ENCODE data around the gene TMIGD1. TPM values are rescaled to one million over a fixed set of nuclear protein-coding genes. Genes with fewer than 3 reads are reported as not detected.
A peak's percentile ranks its signal among the peaks of the same experiment; 100 is the strongest.
"Not testable (repeated sequence)": the region's sequence is repeated elsewhere in the genome, so short reads cannot be mapped to it uniquely, and the experiment has no call there.

The TMIGD1 gene
- total and polyA plus RNA-seq, 5 donors from 2014 or later = not detected

DNA sequence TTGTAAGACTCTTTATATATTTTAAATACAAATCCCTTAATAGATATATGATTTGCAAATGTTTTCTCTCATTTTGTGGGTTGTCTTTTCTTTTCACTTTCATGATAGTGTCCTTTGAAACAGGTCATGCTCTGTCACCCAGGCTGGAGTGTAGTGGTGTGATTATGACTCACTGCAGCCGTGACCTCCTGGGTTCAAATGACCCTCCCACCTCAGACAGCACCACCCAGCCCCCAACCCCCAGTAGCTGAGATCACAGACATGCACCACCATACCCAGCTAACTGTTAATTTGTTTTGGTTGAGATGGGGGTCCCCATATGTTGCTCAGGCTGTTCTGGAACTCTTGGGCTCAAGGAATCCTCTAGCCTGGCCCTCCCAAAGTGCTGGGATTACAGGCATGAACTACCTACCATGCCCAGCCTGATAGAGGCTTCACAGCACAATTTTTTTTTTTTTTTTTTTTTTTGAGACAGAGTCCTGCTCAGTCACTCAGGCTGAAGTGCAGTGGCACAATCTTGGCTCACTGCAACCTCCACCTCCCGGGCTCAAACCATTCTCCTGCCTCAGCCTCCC, 18.5 kb upstream of the TMIGD1 start:
- no peak overlapping the region for H3K4me3 Mint-ChIP-seq
- Histone ChIP-seq H3K4me1 (ENCODE audit: control insufficient read depth, insufficient read depth, low read length, poor library complexity, severe bottlenecking) (no peaks in the 10 kb centered on the region), H3K36me3 (ENCODE audit: control insufficient read depth, insufficient read depth, low read length) (no peaks in the 10 kb centered on the region), H3K4me3 (ENCODE audit: low read depth, low read length) (no peak overlapping the region), H3K9me3 (ENCODE audit: control insufficient read depth in 2 of 2, low read length in 2 of 2) (no peaks in the 10 kb centered on the region), H3K27me3 (ENCODE audit: control insufficient read depth, insufficient read depth, low read length) (peaks cover 3% of the 10 kb centered on the region), H3K27ac (ENCODE audit: insufficient read depth, low read length, poor library complexity, severe bottlenecking) (no peak overlapping the region)
- H3K4me1 Mint-ChIP-seq = peaks cover 0 to 2% (median 0%) of the 10 kb centered on the region in 4 donors
- H3K9me3 Mint-ChIP-seq = peaks cover 0 to 3% (median 0%) of the 10 kb centered on the region in 7 donors
- H3K27ac Mint-ChIP-seq = no peak overlapping the region
- ATAC-seq (ENCODE audit: low read depth in 2 of 2) (no peak), DNase-seq (no peak)
- no peaks in the 10 kb centered on the region for H3K36me3 Mint-ChIP-seq
- H3K27me3 Mint-ChIP-seq = peaks cover 11% of the 10 kb centered on the region

DNA sequence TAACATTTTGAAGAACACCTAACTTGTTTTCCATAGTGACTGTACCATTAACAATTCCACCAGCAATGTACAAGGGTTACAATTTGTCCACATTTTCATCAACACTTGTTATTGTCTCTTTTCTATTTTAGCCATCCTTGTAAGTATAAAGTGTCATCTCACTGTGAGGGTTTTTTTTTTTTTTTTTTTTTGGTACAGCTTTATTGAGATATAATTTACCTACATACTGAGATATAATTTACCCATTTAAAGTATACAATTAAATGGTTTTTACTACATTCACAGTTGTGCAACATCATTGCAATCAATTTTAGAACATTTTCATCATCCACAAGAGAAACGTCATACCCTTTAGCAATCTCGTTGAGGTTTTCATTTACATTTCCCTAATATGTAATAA, 17.9 kb upstream of the TMIGD1 start:
- peaks cover 3% of the 10 kb centered on the region for H3K27me3 ChIP-seq (ENCODE audit: control insufficient read depth, insufficient read depth, low read length)
- ATAC-seq (ENCODE audit: low read depth in 2 of 2) = no peak
- H3K36me3 Mint-ChIP-seq = no peaks in the 10 kb centered on the region
- no peaks in the 10 kb centered on the region for H3K9me3 ChIP-seq (ENCODE audit: control insufficient read depth in 2 of 2, low read length in 2 of 2)
- peak overlapping the region in 1 of 4 donors; percentile 55 for H3K4me3 Mint-ChIP-seq
- H3K4me1 Mint-ChIP-seq = peaks cover 0 to 2% (median 0%) of the 10 kb centered on the region in 4 donors
- DNase-seq = no peak
- peaks cover 0 to 3% (median 0%) of the 10 kb centered on the region in 7 donors for H3K9me3 Mint-ChIP-seq
- H3K36me3 ChIP-seq (ENCODE audit: control insufficient read depth, insufficient read depth, low read length) = no peaks in the 10 kb centered on the region
- H3K27me3 Mint-ChIP-seq = peaks cover 11% of the 10 kb centered on the region
- H3K4me3 ChIP-seq (ENCODE audit: low read depth, low read length) = no peak overlapping the region
- H3K27ac ChIP-seq (ENCODE audit: insufficient read depth, low read length, poor library complexity, severe bottlenecking) = no peak overlapping the region
- no peak overlapping the region for H3K27ac Mint-ChIP-seq
- H3K4me1 ChIP-seq (ENCODE audit: control insufficient read depth, insufficient read depth, low read length, poor library complexity, severe bottlenecking) = no peaks in the 10 kb centered on the region

DNA sequence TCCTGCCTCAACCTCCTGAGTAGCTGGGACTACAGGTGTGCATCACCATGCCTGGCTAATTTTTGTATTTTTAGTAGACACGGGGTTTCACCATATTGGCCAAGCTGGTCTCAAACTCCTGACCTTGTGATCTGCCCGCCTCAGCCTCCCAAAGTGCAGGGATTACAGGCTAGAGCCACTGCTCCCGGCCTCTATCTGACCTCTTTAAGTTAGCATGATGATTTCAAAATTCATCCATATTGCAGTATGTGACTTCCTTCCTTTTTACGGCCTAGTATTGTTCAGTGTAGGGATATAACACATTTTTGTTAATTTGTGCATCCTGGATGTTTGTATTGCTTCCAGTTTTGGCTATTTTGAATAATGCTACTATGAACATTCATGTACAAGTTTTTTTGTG, 17.4 kb upstream of the TMIGD1 start:
- H3K36me3 ChIP-seq (ENCODE audit: control insufficient read depth, insufficient read depth, low read length); H3K27ac Mint-ChIP-seq; H3K27me3 ChIP-seq (ENCODE audit: control insufficient read depth, insufficient read depth, low read length); H3K27me3 Mint-ChIP-seq; H3K4me3 ChIP-seq (ENCODE audit: low read depth, low read length); H3K27ac ChIP-seq (ENCODE audit: insufficient read depth, low read length, poor library complexity, severe bottlenecking); ATAC-seq (ENCODE audit: low read depth in 2 of 2); H3K9me3 Mint-ChIP-seq; H3K36me3 Mint-ChIP-seq; H3K4me1 Mint-ChIP-seq; DNase-seq; H3K4me1 ChIP-seq (ENCODE audit: control insufficient read depth, insufficient read depth, low read length, poor library complexity, severe bottlenecking); H3K9me3 ChIP-seq (ENCODE audit: control insufficient read depth in 2 of 2, low read length in 2 of 2): not testable (repeated sequence)
- peak overlapping the region in 1 of 4 donors; percentile 55 for H3K4me3 Mint-ChIP-seq

DNA sequence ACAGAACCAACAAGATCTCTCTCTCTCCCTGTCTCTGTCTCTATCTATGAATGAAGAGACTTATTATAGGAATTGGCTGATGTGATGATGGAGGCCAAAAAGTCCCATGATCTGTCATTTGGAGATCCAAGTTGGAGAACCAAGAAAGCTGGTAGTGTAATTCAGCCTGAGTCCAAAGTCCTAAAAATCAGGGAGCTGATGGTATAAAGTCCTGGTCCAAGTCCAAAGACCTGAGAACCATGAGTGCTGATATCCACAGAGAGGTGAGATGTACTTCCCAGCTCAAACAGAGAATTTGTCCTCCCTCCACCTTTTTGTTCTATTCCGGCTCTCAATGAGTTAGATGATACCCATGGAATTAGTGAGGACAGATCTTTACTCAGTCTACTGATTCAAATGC, 15.4 kb upstream of the TMIGD1 start:
- H3K4me1 Mint-ChIP-seq = peaks cover 0 to 2% (median 0%) of the 10 kb centered on the region in 4 donors
- Histone ChIP-seq H3K9me3 (ENCODE audit: control insufficient read depth in 2 of 2, low read length in 2 of 2) (no peaks in the 10 kb centered on the region), H3K27me3 (ENCODE audit: control insufficient read depth, insufficient read depth, low read length) (no peaks in the 10 kb centered on the region), H3K4me3 (ENCODE audit: low read depth, low read length) (no peak overlapping the region), H3K4me1 (ENCODE audit: control insufficient read depth, insufficient read depth, low read length, poor library complexity, severe bottlenecking) (no peaks in the 10 kb centered on the region), H3K27ac (ENCODE audit: insufficient read depth, low read length, poor library complexity, severe bottlenecking) (no peak overlapping the region), H3K36me3 (ENCODE audit: control insufficient read depth, insufficient read depth, low read length) (no peaks in the 10 kb centered on the region)
- H3K9me3 Mint-ChIP-seq = peaks cover 0 to 3% (median 0%) of the 10 kb centered on the region in 7 donors
- H3K27ac Mint-ChIP-seq = no peak overlapping the region
- H3K27me3 Mint-ChIP-seq = peaks cover 5% of the 10 kb centered on the region
- no peaks in the 10 kb centered on the region for H3K36me3 Mint-ChIP-seq
- no peak for DNase-seq
- no peak for ATAC-seq (ENCODE audit: low read depth in 2 of 2)
- no peak overlapping the region for H3K4me3 Mint-ChIP-seq

DNA sequence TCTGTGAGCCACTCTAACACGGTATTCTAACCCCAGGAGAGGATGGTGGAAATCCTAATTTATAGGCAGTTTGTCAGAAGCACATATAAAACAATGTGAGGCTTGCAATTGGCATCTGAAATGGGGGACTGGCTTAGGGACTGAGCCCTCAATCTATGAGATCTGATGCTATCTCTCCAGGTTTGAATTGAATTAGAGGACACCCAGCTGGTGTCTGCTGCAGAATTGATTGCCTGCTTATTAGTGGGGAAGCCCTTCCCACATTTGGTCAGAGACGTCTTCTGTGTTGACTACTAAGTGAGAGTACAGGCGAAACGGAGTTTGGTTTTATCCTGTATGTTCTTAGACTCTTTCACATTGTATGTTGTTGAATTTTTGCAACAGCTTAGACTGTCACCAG, 13.6 kb upstream of the TMIGD1 start:
- Mint-ChIP-seq H3K4me1 (no peaks in the 10 kb centered on the region), H3K36me3 (no peaks in the 10 kb centered on the region), H3K4me3 (no peak overlapping the region)

DNA sequence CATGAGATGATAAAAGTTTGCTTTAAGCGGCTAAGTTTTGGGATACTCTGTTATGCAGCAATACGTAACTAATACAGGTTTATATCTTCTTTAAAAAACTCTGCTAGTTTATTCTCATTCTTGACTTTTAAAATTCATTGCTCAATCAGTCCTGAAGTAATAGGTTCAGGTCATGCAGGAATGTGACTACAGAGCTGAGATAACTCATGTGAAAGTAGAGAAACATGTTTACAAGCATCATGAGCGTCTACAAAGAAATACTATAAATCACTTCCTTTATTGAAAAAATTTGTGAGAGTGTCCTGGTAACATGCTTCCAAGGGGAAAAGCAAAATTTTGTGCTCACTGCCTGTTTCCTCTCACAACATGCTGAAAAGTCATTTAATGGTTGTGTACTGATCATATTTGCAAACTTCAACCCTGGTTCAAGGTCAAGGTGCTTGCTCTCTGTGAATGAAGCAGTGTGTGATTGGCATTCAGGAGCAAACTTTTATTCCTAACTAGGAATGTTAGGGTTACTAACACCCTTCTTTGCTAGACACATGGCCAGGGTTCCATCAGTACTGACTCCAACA, 12.5 kb upstream of the TMIGD1 start:
- Histone ChIP-seq H3K4me3 (ENCODE audit: low read depth, low read length) (no peak overlapping the region), H3K9me3 (ENCODE audit: control insufficient read depth in 2 of 2, low read length in 2 of 2) (no peaks in the 10 kb centered on the region), H3K27me3 (ENCODE audit: control insufficient read depth, insufficient read depth, low read length) (no peaks in the 10 kb centered on the region), H3K4me1 (ENCODE audit: control insufficient read depth, insufficient read depth, low read length, poor library complexity, severe bottlenecking) (no peaks in the 10 kb centered on the region), H3K27ac (ENCODE audit: insufficient read depth, low read length, poor library complexity, severe bottlenecking) (no peak overlapping the region), H3K36me3 (ENCODE audit: control insufficient read depth, insufficient read depth, low read length) (no peaks in the 10 kb centered on the region)
- Mint-ChIP-seq H3K4me1 (no peaks in the 10 kb centered on the region), H3K9me3 (no peaks in the 10 kb centered on the region), H3K4me3 (no peak overlapping the region), H3K27ac (no peak overlapping the region), H3K27me3 (peaks cover 5% of the 10 kb centered on the region), H3K36me3 (no peaks in the 10 kb centered on the region)
- DNase-seq = no peak
- no peak for ATAC-seq (ENCODE audit: low read depth in 2 of 2)

More for the DNA sequence above, 13.6 kb upstream of the TMIGD1 start:
- Mint-ChIP-seq H3K9me3 (peaks cover 0 to 3% (median 0%) of the 10 kb centered on the region in 7 donors), H3K27me3 (peaks cover 5% of the 10 kb centered on the region), H3K27ac (no peak overlapping the region)
- H3K36me3 ChIP-seq (ENCODE audit: control insufficient read depth, insufficient read depth, low read length) = no peaks in the 10 kb centered on the region
- no peaks in the 10 kb centered on the region for H3K4me1 ChIP-seq (ENCODE audit: control insufficient read depth, insufficient read depth, low read length, poor library complexity, severe bottlenecking)
- H3K27me3 ChIP-seq (ENCODE audit: control insufficient read depth, insufficient read depth, low read length) = no peaks in the 10 kb centered on the region
- ATAC-seq (ENCODE audit: low read depth in 2 of 2) (no peak), DNase-seq (no peak)
- no peak overlapping the region for H3K27ac ChIP-seq (ENCODE audit: insufficient read depth, low read length, poor library complexity, severe bottlenecking)
- no peaks in the 10 kb centered on the region for H3K9me3 ChIP-seq (ENCODE audit: control insufficient read depth in 2 of 2, low read length in 2 of 2)
- no peak overlapping the region for H3K4me3 ChIP-seq (ENCODE audit: low read depth, low read length)

DNA sequence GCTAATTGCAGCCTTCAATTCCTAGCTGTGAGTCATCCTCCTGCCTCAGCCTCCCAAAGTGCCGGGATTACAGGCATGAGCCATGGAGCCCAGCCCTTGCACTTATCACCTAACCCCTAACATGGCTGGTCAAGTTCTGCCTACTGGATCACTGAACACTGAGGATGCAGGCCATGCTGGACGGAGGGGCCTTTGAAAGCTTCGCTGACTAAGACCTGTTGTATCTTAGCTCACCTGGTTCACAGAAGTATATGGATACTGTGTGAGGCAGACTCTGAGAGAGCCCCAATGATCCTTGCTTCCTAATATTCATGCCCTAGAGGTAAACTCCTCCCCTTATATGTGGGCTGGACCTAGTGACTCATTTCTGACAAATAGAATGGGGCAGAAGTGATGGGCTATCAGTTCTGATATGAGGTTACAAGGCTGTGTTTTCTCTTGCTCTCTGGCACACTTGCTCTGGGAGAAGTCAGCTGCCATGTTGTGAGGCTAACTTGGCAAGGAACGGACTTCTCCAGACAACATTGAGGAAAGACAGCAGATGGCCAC, 11.7 kb upstream of the TMIGD1 start:
- no peak overlapping the region for H3K27ac ChIP-seq (ENCODE audit: insufficient read depth, low read length, poor library complexity, severe bottlenecking)
- Mint-ChIP-seq H3K36me3 (no peaks in the 10 kb centered on the region), H3K27me3 (peaks cover 5% of the 10 kb centered on the region), H3K9me3 (no peaks in the 10 kb centered on the region), H3K4me1 (no peaks in the 10 kb centered on the region), H3K27ac (no peak overlapping the region), H3K4me3 (no peak overlapping the region)
- H3K27me3 ChIP-seq (ENCODE audit: control insufficient read depth, insufficient read depth, low read length) = no peaks in the 10 kb centered on the region
- DNase-seq (no peak), ATAC-seq (ENCODE audit: low read depth in 2 of 2) (no peak)
- H3K9me3 ChIP-seq (ENCODE audit: control insufficient read depth in 2 of 2, low read length in 2 of 2) = no peaks in the 10 kb centered on the region
- no peaks in the 10 kb centered on the region for H3K4me1 ChIP-seq (ENCODE audit: control insufficient read depth, insufficient read depth, low read length, poor library complexity, severe bottlenecking)
- H3K4me3 ChIP-seq (ENCODE audit: low read depth, low read length) = no peak overlapping the region
- no peaks in the 10 kb centered on the region for H3K36me3 ChIP-seq (ENCODE audit: control insufficient read depth, insufficient read depth, low read length)

DNA sequence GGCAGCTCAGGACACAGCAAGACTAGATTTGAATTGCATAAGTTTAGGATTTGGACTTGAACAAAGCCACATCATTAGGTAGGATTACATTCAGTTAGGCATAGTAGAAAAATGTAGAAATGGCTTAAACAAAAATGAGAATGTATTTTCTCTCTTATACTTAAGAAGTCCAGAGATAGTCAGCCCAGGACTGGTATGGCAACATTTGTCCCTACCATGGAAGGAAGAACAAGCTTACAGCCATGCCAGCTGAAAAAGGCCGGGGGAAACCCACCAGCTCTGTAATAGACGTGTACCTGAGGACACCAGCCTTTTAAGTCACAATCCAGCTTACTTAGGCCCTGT, 11.2 kb upstream of the TMIGD1 start:
- H3K4me3 Mint-ChIP-seq = no peak overlapping the region
- H3K27me3 ChIP-seq (ENCODE audit: control insufficient read depth, insufficient read depth, low read length) = no peaks in the 10 kb centered on the region
- peaks cover under 1% of the 10 kb centered on the region for H3K4me1 ChIP-seq (ENCODE audit: control insufficient read depth, insufficient read depth, low read length, poor library complexity, severe bottlenecking)
- H3K9me3 Mint-ChIP-seq = no peaks in the 10 kb centered on the region
- H3K27ac Mint-ChIP-seq = no peak overlapping the region
- no peaks in the 10 kb centered on the region for H3K36me3 Mint-ChIP-seq
- H3K36me3 ChIP-seq (ENCODE audit: control insufficient read depth, insufficient read depth, low read length) = no peaks in the 10 kb centered on the region
- H3K27me3 Mint-ChIP-seq = peaks cover 5% of the 10 kb centered on the region
- no peaks in the 10 kb centered on the region for H3K9me3 ChIP-seq (ENCODE audit: control insufficient read depth in 2 of 2, low read length in 2 of 2)
- H3K4me3 ChIP-seq (ENCODE audit: low read depth, low read length) = no peak overlapping the region
- no peak for ATAC-seq (ENCODE audit: low read depth in 2 of 2)
- no peak for DNase-seq
- H3K27ac ChIP-seq (ENCODE audit: insufficient read depth, low read length, poor library complexity, severe bottlenecking) = no peak overlapping the region
- peaks cover 2 to 4% (median 3%) of the 10 kb centered on the region in 4 donors for H3K4me1 Mint-ChIP-seq
